ENCODE data around the gene C11orf52.

DNA sequence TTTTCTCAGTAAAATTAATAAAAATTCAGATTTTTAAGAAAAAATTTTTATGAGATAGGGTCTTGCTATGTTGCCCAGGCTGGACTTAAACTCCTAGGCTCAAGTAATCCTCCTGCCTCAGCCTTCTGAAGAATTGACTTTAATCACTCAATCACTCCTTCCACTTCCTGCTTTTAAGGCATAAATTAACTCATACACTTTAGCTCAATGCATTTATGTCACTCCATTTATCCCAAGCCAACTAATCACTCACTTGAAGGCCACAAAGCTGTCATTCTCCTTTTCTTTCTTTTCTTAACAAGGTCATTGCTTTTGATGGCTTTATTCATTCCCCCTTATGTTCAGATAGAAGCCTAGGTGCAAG lies 48.2 kb upstream of the C11orf52 start:
- TF ChIP-seq, protein P1, sequence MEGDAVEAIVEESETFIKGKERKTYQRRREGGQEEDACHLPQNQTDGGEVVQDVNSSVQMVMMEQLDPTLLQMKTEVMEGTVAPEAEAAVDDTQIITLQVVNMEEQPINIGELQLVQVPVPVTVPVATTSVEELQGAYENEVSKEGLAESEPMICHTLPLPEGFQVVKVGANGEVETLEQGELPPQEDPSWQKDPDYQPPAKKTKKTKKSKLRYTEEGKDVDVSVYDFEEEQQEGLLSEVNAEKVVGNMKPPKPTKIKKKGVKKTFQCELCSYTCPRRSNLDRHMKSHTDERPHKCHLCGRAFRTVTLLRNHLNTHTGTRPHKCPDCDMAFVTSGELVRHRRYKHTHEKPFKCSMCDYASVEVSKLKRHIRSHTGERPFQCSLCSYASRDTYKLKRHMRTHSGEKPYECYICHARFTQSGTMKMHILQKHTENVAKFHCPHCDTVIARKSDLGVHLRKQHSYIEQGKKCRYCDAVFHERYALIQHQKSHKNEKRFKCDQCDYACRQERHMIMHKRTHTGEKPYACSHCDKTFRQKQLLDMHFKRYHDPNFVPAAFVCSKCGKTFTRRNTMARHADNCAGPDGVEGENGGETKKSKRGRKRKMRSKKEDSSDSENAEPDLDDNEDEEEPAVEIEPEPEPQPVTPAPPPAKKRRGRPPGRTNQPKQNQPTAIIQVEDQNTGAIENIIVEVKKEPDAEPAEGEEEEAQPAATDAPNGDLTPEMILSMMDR (IDR thresholded peaks at IDR 0.05), result no peak
- TF ChIP-seq ZFX (IDR thresholded peaks at IDR 0.05; ENCODE audit: borderline replicate concordance), result no peak

Measured in 22Rv1 (cell line).